PC-9 (cell line): ENCODE data around the gene CEL. TPM values are rescaled to one million over a fixed set of nuclear protein-coding genes. Genes with fewer than 3 reads are reported as not detected.

Experiments used
- BruUV-seq: library from RNA; stranded (reverse); fragments of 400-500 nt; replicated peaks from 2 replicates; lab custom pipeline; 2021; lab: Mats Ljungman, UMichigan
- CTCF ChIA-PET: fragments of 300-600 bp; sonication (Branson Sonifier 250); formaldehyde crosslinking; loops from one replicate; lab custom pipeline; 2022; ENCODE audit warnings: antibody characterized with exemption; lab: Charles Lee
- POLR2A ChIA-PET: fragments of 300-600 bp; sonication (Branson Sonifier 250); formaldehyde crosslinking; loops from one replicate; lab custom pipeline; 2022; ENCODE audit warnings: antibody characterized with exemption; ENCODE audit not compliant: unreplicated experiment; lab: Charles Lee
- DNase-seq, 2 experiments: peaks; one replicate each; pipeline versions ENCODE4 v3.0.0 to v3.0.0-alpha.2; 2015 to 2022; ENCODE audit warnings: mixed read lengths in 1 of 2
- H2AFZ ChIP-seq: fragments of 200-600 bp; sonication (generic); 2 replicates; pipeline ENCODE4 v1.8.1; 2017; ENCODE audit warnings: antibody characterized with exemption
- H3F3A ChIP-seq: fragments of 200-600 bp; sonication (generic); 2 replicates; pipeline ENCODE4 v1.8.1; 2017; ENCODE audit warnings: antibody characterized with exemption, mild to moderate bottlenecking, low read depth; ENCODE audit not compliant: insufficient read depth
- H3K27ac ChIP-seq: fragments of 200-600 bp; sonication (generic); 2 replicates; pipeline ENCODE4 v1.6.1; 2016; ENCODE audit warnings: mixed run types
- H3K27me3 ChIP-seq: fragments of 200-600 bp; sonication (generic); 2 replicates; pipeline ENCODE4 v1.6.1; 2016; ENCODE audit warnings: low read depth, mixed run types; ENCODE audit not compliant: insufficient read depth
- H3K36me3 ChIP-seq: fragments of 200-600 bp; sonication (generic); 2 replicates; pipeline ENCODE4 v1.6.1; 2016; ENCODE audit warnings: low read depth, mixed run types
- H3K4me1 ChIP-seq: fragments of 200-600 bp; sonication (generic); replicated peaks from 2 replicates; pipeline ENCODE4 v1.6.1; 2016; ENCODE audit warnings: mixed run types; ENCODE audit not compliant: insufficient read depth
- H3K4me2 ChIP-seq: fragments of 200-600 bp; sonication (generic); 2 replicates; pipeline ENCODE4 v1.6.1; 2017; ENCODE audit warnings: mixed run types
- H3K4me3 ChIP-seq: fragments of 200-600 bp; sonication (generic); 2 replicates; pipeline ENCODE4 v1.6.1; 2016; ENCODE audit warnings: mixed run types
- H3K79me2 ChIP-seq: fragments of 200-600 bp; sonication (generic); 2 replicates; pipeline ENCODE4 v1.6.1; 2017; ENCODE audit warnings: low read depth, mixed run types
- H3K9me2 ChIP-seq: fragments of 200-600 bp; sonication (generic); 2 replicates; pipeline ENCODE4 v1.8.1; 2017; ENCODE audit warnings: mild to moderate bottlenecking; ENCODE audit not compliant: insufficient read depth
- H3K9me3 ChIP-seq: fragments of 200-600 bp; sonication (generic); 2 replicates; pipeline ENCODE4 v1.8.1; 2016; ENCODE audit warnings: low read depth; ENCODE audit not compliant: insufficient read depth
- H4K20me1 ChIP-seq: fragments of 200-600 bp; sonication (generic); 2 replicates; pipeline ENCODE4 v1.8.1; 2017; ENCODE audit not compliant: insufficient read depth
- EZH2 ChIP-seq: fragments of 200-600 bp; sonication (generic); IDR thresholded peaks from 2 replicates; pipeline ENCODE4 v1.8.0; 2017; ENCODE audit warnings: antibody characterized with exemption, low read depth
- intact Hi-C: fragments of 100-400 bp; cut with micrococcal nuclease; formaldehyde crosslinking; loops from one replicate; pipeline ENCODE4 v1.10.0; 2022; ENCODE audit not compliant: unreplicated experiment
- total RNA-seq: library from RNA; stranded (reverse); gene quantifications from 2 replicates; pipeline ENCODE4 v1.2.3, GENCODE V29; 2021
- TF ChIP-seq, protein P1 (sequence below): fragments of 200-600 bp; sonication (generic); conservative IDR thresholded peaks from 2 replicates; pipeline ENCODE4 v1.6.1; 2017; ENCODE audit warnings: mixed run types, antibody characterized with exemption, mild to moderate bottlenecking, moderate library complexity

The CEL gene
- total RNA-seq, 1 experiment from 2014 or later = 2.7 TPM

- intact Hi-C loops = no loop called here
- no peak overlapping the region for H2AFZ ChIP-seq
- ChIA-PET POLR2A (interaction anchor here (0.6 kb wide), 1 partner anchor 144 kb away, joined by 5 read pairs; no protein-coding TSS in a partner anchor), CTCF (interaction anchor here (0.6 kb wide), 1 partner anchor 32 kb away, joined by 11 read pairs; no protein-coding TSS in a partner anchor)
- H3F3A ChIP-seq = no peaks in the 10 kb centered on the region
- no peak for DNase-seq
- no peaks in the 10 kb centered on the region for H3K36me3 ChIP-seq
- H3K4me2 ChIP-seq = no peak overlapping the region
- H3K4me1 ChIP-seq = peaks cover 9% of the 10 kb centered on the region
- BruUV-seq = no TSS peak
- no peak overlapping the region for H3K4me3 ChIP-seq
- H3K27me3 ChIP-seq = no peaks in the 10 kb centered on the region
- H3K9me3 ChIP-seq = no peaks in the 10 kb centered on the region
- H4K20me1 ChIP-seq = peaks cover 6% of the 10 kb centered on the region; the same call in 1 of the 2 replicates
- no peaks in the 10 kb centered on the region for H3K9me2 ChIP-seq
- TF ChIP-seq, protein P1, sequence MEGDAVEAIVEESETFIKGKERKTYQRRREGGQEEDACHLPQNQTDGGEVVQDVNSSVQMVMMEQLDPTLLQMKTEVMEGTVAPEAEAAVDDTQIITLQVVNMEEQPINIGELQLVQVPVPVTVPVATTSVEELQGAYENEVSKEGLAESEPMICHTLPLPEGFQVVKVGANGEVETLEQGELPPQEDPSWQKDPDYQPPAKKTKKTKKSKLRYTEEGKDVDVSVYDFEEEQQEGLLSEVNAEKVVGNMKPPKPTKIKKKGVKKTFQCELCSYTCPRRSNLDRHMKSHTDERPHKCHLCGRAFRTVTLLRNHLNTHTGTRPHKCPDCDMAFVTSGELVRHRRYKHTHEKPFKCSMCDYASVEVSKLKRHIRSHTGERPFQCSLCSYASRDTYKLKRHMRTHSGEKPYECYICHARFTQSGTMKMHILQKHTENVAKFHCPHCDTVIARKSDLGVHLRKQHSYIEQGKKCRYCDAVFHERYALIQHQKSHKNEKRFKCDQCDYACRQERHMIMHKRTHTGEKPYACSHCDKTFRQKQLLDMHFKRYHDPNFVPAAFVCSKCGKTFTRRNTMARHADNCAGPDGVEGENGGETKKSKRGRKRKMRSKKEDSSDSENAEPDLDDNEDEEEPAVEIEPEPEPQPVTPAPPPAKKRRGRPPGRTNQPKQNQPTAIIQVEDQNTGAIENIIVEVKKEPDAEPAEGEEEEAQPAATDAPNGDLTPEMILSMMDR = no peak
- no peak for TF ChIP-seq EZH2
- no peak overlapping the region for H3K27ac ChIP-seq
- no peaks in the 10 kb centered on the region for H3K79me2 ChIP-seq
Observed at GRCh38 chr9:133107961-133108793, 46.4 kb downstream of the CEL start.

DNA sequence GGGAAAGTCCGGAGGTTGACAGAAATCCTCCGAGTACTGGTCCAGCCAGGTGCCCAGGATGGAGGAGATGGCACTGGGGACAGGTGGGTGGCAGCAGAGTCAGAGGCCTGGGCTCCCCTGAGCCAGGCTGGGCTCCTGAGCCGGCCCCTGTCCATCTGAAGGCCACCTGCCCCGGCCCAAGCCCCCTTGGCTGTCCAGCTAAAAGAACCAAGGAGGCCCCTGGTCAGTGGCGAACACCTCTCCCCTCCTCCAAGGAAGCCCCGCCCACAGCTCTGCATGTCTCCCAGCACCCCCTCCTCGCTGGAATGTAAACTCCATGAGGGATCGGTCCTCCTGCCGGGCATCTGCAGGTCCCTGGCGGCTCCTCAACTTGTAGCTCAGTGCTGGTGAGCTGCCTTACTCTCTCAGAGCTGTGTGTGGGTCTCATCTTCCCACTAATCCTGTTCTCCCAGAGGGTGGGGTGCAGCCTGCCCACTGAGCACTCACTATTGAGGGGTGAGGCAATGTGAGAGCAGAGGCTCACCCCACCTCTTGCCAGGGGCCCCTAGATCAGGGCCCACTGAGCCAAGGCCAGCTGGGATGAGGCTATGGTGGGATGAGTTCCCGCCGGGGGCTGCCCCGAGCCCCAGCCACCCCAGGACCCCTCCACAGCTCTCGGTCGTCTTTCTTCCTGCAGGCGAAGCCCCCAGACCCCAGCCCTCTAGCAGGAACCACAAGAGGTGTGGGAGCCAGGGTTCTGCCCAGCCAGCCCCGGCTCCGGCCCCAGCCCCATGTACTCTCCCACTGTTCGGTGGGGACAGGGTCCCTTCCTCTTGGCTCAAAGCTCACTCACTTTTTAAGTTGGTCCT, 47.2 kb downstream of the CEL start:
- H3K27me3 ChIP-seq = no peaks in the 10 kb centered on the region
- TF ChIP-seq, protein P1 = no peak
- TF ChIP-seq EZH2 = no peak
- no peak overlapping the region for H3K4me2 ChIP-seq
- CTCF ChIA-PET = interaction anchor here (0.6 kb wide), 1 partner anchor 31 kb away, joined by 11 read pairs; no protein-coding TSS in a partner anchor
- no peaks in the 10 kb centered on the region for H3K36me3 ChIP-seq
- no TSS peak for BruUV-seq
- DNase-seq = no peak
- H3K9me2 ChIP-seq = no peaks in the 10 kb centered on the region
- intact Hi-C loops = no loop called here
- no peak overlapping the region for H3K4me3 ChIP-seq
- no peaks in the 10 kb centered on the region for H3K9me3 ChIP-seq
- H3K4me1 ChIP-seq = peaks cover 2% of the 10 kb centered on the region
- H3F3A ChIP-seq = peaks cover under 1% of the 10 kb centered on the region; the same call in 1 of the 2 replicates
- H3K79me2 ChIP-seq = no peaks in the 10 kb centered on the region
- no peak overlapping the region for H2AFZ ChIP-seq
- no peak overlapping the region for H3K27ac ChIP-seq
- POLR2A ChIA-PET = no interaction called here
- H4K20me1 ChIP-seq = peaks cover 15% of the 10 kb centered on the region

DNA sequence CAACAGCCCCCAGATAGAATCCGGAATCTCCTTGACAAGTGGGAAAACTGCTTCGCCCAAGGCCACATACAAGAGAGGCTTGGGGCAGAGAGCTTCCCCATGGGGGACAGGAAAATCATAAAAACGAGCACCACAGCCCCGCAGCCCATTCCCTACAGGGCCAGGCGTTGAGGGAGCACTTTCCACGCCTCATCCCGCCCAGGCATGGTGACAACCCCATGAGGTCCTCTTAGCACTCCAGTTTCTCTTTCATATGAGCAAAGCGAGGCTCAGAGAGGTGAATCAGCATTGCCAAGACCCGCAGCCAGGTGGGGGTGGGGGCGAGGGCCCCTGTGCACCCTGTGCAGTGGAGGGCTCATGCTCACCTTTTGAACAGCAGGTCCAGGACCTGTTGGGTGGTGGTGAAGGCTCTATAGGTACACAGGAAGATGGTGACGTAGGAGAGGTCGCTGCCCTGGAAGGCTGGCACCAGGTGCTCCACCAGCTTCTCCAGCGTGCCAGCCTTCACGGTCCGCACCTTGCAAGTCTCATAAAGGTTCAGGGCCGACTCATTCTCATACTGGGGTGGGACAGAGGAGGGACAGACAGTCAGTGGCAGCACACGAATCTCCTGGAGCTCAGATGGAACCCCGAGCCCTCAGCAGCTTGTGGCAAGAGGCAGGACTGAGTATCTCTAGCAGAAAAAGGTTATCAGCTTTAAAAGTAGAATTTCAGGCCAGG, 48.3 kb downstream of the CEL start:
- no peak overlapping the region for H2AFZ ChIP-seq
- POLR2A ChIA-PET = no interaction called here
- no peak overlapping the region for H3K27ac ChIP-seq
- no peaks in the 10 kb centered on the region for H3K79me2 ChIP-seq
- peaks cover 25% of the 10 kb centered on the region for H4K20me1 ChIP-seq
- CTCF ChIA-PET = no interaction called here
- peaks cover 9% of the 10 kb centered on the region; the same call in 1 of the 2 replicates for H3F3A ChIP-seq
- H3K4me3 ChIP-seq = no peak overlapping the region
- no peak for DNase-seq
- H3K4me2 ChIP-seq = no peak overlapping the region
- no peaks in the 10 kb centered on the region for H3K9me2 ChIP-seq
- H3K27me3 ChIP-seq = no peaks in the 10 kb centered on the region
- no peaks in the 10 kb centered on the region for H3K36me3 ChIP-seq
- no TSS peak for BruUV-seq
- H3K9me3 ChIP-seq = no peaks in the 10 kb centered on the region
- intact Hi-C loops = no loop called here
- peaks cover 10% of the 10 kb centered on the region for H3K4me1 ChIP-seq
- no peak for TF ChIP-seq EZH2
- TF ChIP-seq, protein P1 = no peak
